PC-3 (cell line): Measurements from ENCODE around the gene SCYGR8. TPM values are rescaled to one million over a fixed set of nuclear protein-coding genes. Genes with fewer than 3 reads are reported as not detected.

ENCODE experiments used
- ATAC-seq: fragments of 200-7000 bp; cut with Tn5 transposase; 2 replicates; pipeline ENCODE4 v1.9.1; 2020; ENCODE audit warnings: mild to moderate bottlenecking, moderate library complexity
- BruUV-seq: library from RNA; stranded (reverse); fragments of 400-500 nt; replicated peaks from 2 replicates; lab custom pipeline; 2021; lab: Mats Ljungman, UMichigan
- CTCF ChIA-PET: fragments of 300-600 bp; sonication (Branson Sonifier 250); formaldehyde crosslinking; loops from one replicate; lab custom pipeline; 2022; ENCODE audit warnings: antibody characterized with exemption; lab: Charles Lee
- POLR2A ChIA-PET: fragments of 300-600 bp; sonication (Branson Sonifier 250); formaldehyde crosslinking; loops from one replicate; lab custom pipeline; 2022; ENCODE audit warnings: antibody characterized with exemption; ENCODE audit not compliant: unreplicated experiment; lab: Charles Lee
- DNase-seq: peaks from one replicate; pipeline ENCODE4 v3.0.0-alpha.2; 2015
- H2AFZ ChIP-seq: fragments of 300-600 bp; sonication (generic); 2 replicates; pipeline ENCODE4 v1.6.0; 2016; ENCODE audit warnings: antibody characterized with exemption, low read length
- H3F3A ChIP-seq: fragments of 300-600 bp; sonication (generic); one replicate; pipeline ENCODE4 v1.6.0; 2017; ENCODE audit warnings: antibody characterized with exemption, low read length, control low read depth, mild to moderate bottlenecking; ENCODE audit not compliant: unreplicated experiment
- H3K27ac ChIP-seq: fragments of 300-600 bp; sonication (generic); 2 replicates; pipeline ENCODE4 v1.5.1; 2016; ENCODE audit warnings: mild to moderate bottlenecking, low read length
- H3K27me3 ChIP-seq: fragments of 300-600 bp; sonication (generic); 2 replicates; pipeline ENCODE4 v1.6.1; 2016; ENCODE audit warnings: low read length, mixed read lengths
- H3K36me3 ChIP-seq: fragments of 300-600 bp; sonication (generic); 2 replicates; pipeline ENCODE4 v1.6.1; 2016; ENCODE audit warnings: low read depth, mixed run types, low read length, mixed read lengths
- H3K4me1 ChIP-seq: fragments of 300-600 bp; sonication (generic); 2 replicates; pipeline ENCODE4 v1.5.1; 2016; ENCODE audit warnings: low read length; ENCODE audit not compliant: insufficient read depth
- H3K4me2 ChIP-seq: fragments of 300-600 bp; sonication (generic); 2 replicates; pipeline ENCODE4 v1.6.0; 2016; ENCODE audit warnings: low read length
- H3K4me3 ChIP-seq: fragments of 300-600 bp; sonication (generic); 2 replicates; pipeline ENCODE4 v1.5.1; 2016; ENCODE audit warnings: mild to moderate bottlenecking, low read length, mixed read lengths
- H3K79me2 ChIP-seq: fragments of 300-600 bp; sonication (generic); 2 replicates; pipeline ENCODE4 v1.6.1; 2017; ENCODE audit warnings: low read length, mixed read lengths
- H3K9ac ChIP-seq: fragments of 300-600 bp; sonication (generic); 2 replicates; pipeline ENCODE4 v1.6.0; 2016; ENCODE audit warnings: mild to moderate bottlenecking, low read length
- H3K9me2 ChIP-seq: fragments of 300-600 bp; sonication (generic); replicated peaks from 2 replicates; pipeline ENCODE4 v1.6.1; 2016; ENCODE audit warnings: mixed run types, low read length, mixed read lengths
- H3K9me3 ChIP-seq: fragments of 300-600 bp; sonication (generic); 2 replicates; pipeline ENCODE4 v1.6.1; 2016; ENCODE audit warnings: low read length, mixed read lengths
- H4K20me1 ChIP-seq: fragments of 300-600 bp; sonication (generic); 2 replicates; pipeline ENCODE4 v1.6.1; 2016; ENCODE audit warnings: low read length, mixed read lengths
- EZH2 ChIP-seq: fragments of 300-600 bp; sonication (generic); IDR thresholded peaks from one replicate; pipeline ENCODE4 v1.6.1; 2017; ENCODE audit warnings: antibody characterized with exemption, mild to moderate bottlenecking, low read length; ENCODE audit not compliant: unreplicated experiment
- EZH2phosphoT487 ChIP-seq: fragments of 300-600 bp; sonication (generic); IDR thresholded peaks from 2 replicates; pipeline ENCODE4 v1.6.1; 2018; ENCODE audit warnings: mild to moderate bottlenecking, antibody characterized with exemption, low read length, borderline replicate concordance
- intact Hi-C: fragments of 100-400 bp; cut with micrococcal nuclease; formaldehyde crosslinking; loops from 2 replicates; pipeline ENCODE4 v1.9.0; 2023
- total RNA-seq: library from RNA; depleted of rRNA; stranded (reverse); fragments of >200 nt; gene quantifications from 2 replicates; pipeline ENCODE4 v1.2.3, GENCODE V29; 2014
- TF ChIP-seq, protein P1 (sequence below): fragments of 300-600 bp; sonication (generic); conservative IDR thresholded peaks from 2 replicates; pipeline ENCODE4 v1.5.1; 2017; ENCODE audit warnings: antibody characterized with exemption, low read depth, mild to moderate bottlenecking, low read length

Gene SCYGR8
- total RNA-seq, 1 experiment from 2014 or later = not detected

DNA sequence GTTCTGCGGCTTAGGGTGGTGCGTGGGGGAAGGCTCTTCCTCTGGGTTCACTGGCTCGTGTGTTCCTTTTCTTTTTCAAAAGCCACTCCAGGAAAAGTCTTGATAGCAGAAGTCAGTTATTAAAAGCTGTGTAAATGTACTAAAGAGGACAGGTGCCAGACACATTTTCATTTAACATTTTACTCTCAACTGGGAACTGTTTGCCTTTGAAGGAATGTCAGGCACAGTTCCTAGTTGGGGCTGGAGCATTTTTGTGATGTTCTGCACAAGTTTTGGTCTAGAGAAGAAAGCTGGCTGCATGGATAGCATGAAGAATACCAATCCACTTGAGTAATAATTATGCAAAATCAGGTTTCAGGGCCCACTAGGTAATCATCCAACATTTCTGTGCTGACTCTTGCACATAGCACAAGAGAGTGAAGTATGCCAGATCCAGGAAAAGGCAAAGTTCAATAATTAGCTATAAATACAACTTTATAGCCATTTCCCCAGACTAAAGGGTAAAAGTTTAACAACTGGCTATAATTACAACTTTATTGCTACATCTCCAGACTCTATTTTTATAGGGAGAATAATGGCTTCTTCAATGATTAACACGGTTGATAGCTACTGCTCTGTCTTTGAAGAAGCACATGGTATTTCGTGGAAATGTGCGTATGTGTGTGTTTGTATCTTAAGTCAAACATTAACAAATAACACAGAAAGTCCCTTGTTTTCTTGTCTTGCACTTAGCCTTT lies 16.2 kb downstream of the SCYGR8 start:
- H3K9me2 ChIP-seq = no peaks in the 10 kb centered on the region
- H3K36me3 ChIP-seq = no peaks in the 10 kb centered on the region
- no peak overlapping the region for H3K27ac ChIP-seq
- H3K4me2 ChIP-seq = no peak overlapping the region
- no peaks in the 10 kb centered on the region for H4K20me1 ChIP-seq
- ChIA-PET POLR2A (no interaction called here), CTCF (no interaction called here)
- H3K9ac ChIP-seq = no peak overlapping the region
- no peaks in the 10 kb centered on the region for H3F3A ChIP-seq
- intact Hi-C loops = no loop called here
- TF ChIP-seq EZH2phosphoT487 (no peak), EZH2 (no peak)
- TF ChIP-seq, protein P1, sequence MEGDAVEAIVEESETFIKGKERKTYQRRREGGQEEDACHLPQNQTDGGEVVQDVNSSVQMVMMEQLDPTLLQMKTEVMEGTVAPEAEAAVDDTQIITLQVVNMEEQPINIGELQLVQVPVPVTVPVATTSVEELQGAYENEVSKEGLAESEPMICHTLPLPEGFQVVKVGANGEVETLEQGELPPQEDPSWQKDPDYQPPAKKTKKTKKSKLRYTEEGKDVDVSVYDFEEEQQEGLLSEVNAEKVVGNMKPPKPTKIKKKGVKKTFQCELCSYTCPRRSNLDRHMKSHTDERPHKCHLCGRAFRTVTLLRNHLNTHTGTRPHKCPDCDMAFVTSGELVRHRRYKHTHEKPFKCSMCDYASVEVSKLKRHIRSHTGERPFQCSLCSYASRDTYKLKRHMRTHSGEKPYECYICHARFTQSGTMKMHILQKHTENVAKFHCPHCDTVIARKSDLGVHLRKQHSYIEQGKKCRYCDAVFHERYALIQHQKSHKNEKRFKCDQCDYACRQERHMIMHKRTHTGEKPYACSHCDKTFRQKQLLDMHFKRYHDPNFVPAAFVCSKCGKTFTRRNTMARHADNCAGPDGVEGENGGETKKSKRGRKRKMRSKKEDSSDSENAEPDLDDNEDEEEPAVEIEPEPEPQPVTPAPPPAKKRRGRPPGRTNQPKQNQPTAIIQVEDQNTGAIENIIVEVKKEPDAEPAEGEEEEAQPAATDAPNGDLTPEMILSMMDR = no peak
- no peaks in the 10 kb centered on the region for H3K27me3 ChIP-seq
- H2AFZ ChIP-seq = no peak overlapping the region
- DNase-seq (no peak), ATAC-seq (no peak)
- no peak overlapping the region for H3K4me3 ChIP-seq
- no peaks in the 10 kb centered on the region for H3K9me3 ChIP-seq
- H3K79me2 ChIP-seq = no peaks in the 10 kb centered on the region
- no peaks in the 10 kb centered on the region for H3K4me1 ChIP-seq
- no TSS peak for BruUV-seq

DNA sequence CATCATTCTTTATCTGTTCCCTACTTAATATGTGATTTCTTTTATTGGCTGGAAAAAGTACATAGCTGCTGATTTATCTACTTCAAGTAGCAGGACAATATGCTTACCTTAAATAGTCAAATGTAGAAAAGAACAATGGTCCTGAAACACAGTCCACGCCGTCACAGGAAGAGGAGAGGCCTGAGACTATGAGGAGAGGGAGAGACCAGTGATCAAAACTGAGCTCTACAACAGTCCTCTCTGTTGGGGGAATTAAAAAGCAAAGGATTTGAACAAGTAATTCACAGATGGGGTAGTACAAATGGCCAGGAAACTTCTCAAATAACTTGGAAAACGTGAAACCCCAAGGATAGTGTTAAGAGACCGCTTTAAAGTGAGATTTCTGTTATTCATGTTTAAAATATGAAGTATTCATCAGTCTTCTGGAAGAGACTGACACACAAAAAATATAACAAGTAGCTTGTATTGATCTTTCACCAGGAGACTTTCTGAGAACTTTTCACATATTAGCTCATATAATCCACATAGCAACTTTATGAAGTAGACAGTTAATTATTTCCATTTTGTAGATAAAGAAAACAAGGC lies 20.2 kb downstream of the SCYGR8 start:
- H3K9ac ChIP-seq = no peak overlapping the region
- H3F3A ChIP-seq = no peaks in the 10 kb centered on the region
- no peaks in the 10 kb centered on the region for H3K36me3 ChIP-seq
- no peaks in the 10 kb centered on the region for H3K9me2 ChIP-seq
- ChIA-PET POLR2A (no interaction called here), CTCF (interaction anchor here (0.6 to 1.4 kb wide), 3 partner anchors 108 to 360 kb away, joined by 3 to 20 read pairs (median 3); no protein-coding TSS in a partner anchor)
- H2AFZ ChIP-seq = no peak overlapping the region
- H3K27ac ChIP-seq = no peak overlapping the region
- H3K4me1 ChIP-seq = no peaks in the 10 kb centered on the region
- no TSS peak for BruUV-seq
- H3K27me3 ChIP-seq = no peaks in the 10 kb centered on the region
- H3K4me2 ChIP-seq = no peak overlapping the region
- no peak overlapping the region for H3K4me3 ChIP-seq
- TF ChIP-seq EZH2phosphoT487 (no peak), EZH2 (no peak)
- TF ChIP-seq, protein P1 = no peak
- ATAC-seq (no peak), DNase-seq (no peak)
- intact Hi-C loops = loop anchor here (1.0 to 5.0 kb wide), 4 partner anchors 108 to 636 kb away; no protein-coding TSS in a partner anchor
- H3K9me3 ChIP-seq = no peaks in the 10 kb centered on the region
- no peaks in the 10 kb centered on the region for H3K79me2 ChIP-seq
- H4K20me1 ChIP-seq = no peaks in the 10 kb centered on the region
